HG02870 (cell line): ENCODE measurements around the gene RXRA.

Source experiments
- ATAC-seq: cut with Tn5 transposase; IDR thresholded peaks from one replicate; pipeline ENCODE4 v1.9.1; 2021; ENCODE audit warnings: mild to moderate bottlenecking, moderate library complexity; ENCODE audit not compliant: unreplicated experiment

Gene RXRA

GRCh38 chr9:134322781-134323241 lies 3.4 kb upstream of the RXRA start:
- no peak for ATAC-seq

GRCh38 chr9:134323741-134324358 lies 2.4 kb upstream of the RXRA start:
- no peak for ATAC-seq

- ATAC-seq: no peak
Observed at GRCh38 chr9:134324359-134325095, 1.7 kb upstream of the RXRA start.

- ATAC-seq: no peak
Observed at GRCh38 chr9:134325096-134325812, 1.0 kb upstream of the RXRA start.

GRCh38 chr9:134326724-134327601 lies 708 bp downstream of the RXRA start:
- ATAC-seq: no peak

- ATAC-seq: no peak
Observed at GRCh38 chr9:134327671-134328231, 1.5 kb downstream of the RXRA start.

- ATAC-seq: no peak
Observed at GRCh38 chr9:134328341-134328840, 2.1 kb downstream of the RXRA start.

GRCh38 chr9:134328841-134329575 lies 2.8 kb downstream of the RXRA start:
- no peak for ATAC-seq

GRCh38 chr9:134329576-134329855 lies 3.3 kb downstream of the RXRA start:
- no peak for ATAC-seq

GRCh38 chr9:134329886-134330285 lies 3.6 kb downstream of the RXRA start:
- no peak for ATAC-seq

- ATAC-seq: no peak
Observed at GRCh38 chr9:134330590-134330989, 4.3 kb downstream of the RXRA start.

GRCh38 chr9:134331186-134332025 lies 5.2 kb downstream of the RXRA start:
- no peak for ATAC-seq

- ATAC-seq: no peak
Observed at GRCh38 chr9:134332266-134332665, 6.0 kb downstream of the RXRA start.

- ATAC-seq: no peak
Observed at GRCh38 chr9:134332841-134333233, 6.6 kb downstream of the RXRA start.

- ATAC-seq: no peak
Observed at GRCh38 chr9:134333234-134333873, 7.1 kb downstream of the RXRA start.

GRCh38 chr9:134333874-134334581 lies 7.8 kb downstream of the RXRA start:
- ATAC-seq: no peak

- ATAC-seq: no peak
Observed at GRCh38 chr9:134335061-134335460, 8.8 kb downstream of the RXRA start.
